Dermis blood vessel endothelial cell (primary cell): ENCODE measurements around the gene NLRC4. TPM values are rescaled to one million over a fixed set of nuclear protein-coding genes. Genes with fewer than 3 reads are reported as not detected.
"Not testable (repeated sequence)": the region's sequence is repeated elsewhere in the genome, so short reads cannot be mapped to it uniquely, and the experiment has no call there.

Experiments used
- DNase-seq: peaks from one replicate; pipeline ENCODE4 v3.0.0; 2010
- total RNA-seq: library from RNA; depleted of rRNA; stranded (reverse); fragments of >200 nt; gene quantifications from 2 replicates; pipeline ENCODE4 v1.2.3, GENCODE V29; 2014

The NLRC4 gene
- total RNA-seq, 1 donor from 2014 or later = not detected

DNA sequence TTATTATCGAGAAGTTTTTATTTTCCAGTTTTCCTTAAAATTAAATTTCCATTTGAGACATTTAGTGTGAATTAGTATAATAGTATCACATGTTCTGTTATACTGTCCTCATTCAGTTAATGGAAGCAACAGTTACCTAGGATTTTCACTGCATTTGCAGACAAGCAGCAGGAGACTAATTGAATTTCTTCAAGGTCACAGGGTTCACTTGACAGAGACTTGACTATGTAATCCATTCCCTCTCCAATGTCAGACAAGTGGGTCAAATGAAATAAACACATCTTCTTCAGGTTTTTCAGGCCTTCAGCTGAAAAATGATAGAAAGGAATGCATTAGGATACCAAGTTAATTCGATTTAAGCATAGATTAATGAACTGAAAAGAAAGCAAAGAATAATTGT, 26.7 kb downstream of the NLRC4 start:
- no peak for DNase-seq

DNA sequence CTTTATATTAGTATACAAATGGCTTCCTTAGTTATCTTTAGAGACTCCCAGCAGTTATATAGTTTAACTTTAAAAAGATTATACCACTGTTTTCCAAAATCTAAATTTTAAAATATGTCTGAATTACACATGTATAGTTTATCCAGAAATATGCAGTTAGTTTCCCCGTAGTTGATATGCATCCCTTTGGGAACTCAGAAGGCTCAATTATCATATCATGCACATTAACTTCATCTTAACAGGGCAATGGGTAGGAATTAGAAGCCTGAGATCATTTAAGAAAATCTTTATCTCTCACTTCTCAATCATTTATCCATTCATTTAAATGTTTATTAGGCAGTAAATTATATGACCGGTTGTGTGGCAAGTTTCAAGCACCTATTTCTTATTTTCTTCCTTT, 27.2 kb downstream of the NLRC4 start:
- DNase-seq = no peak

DNA sequence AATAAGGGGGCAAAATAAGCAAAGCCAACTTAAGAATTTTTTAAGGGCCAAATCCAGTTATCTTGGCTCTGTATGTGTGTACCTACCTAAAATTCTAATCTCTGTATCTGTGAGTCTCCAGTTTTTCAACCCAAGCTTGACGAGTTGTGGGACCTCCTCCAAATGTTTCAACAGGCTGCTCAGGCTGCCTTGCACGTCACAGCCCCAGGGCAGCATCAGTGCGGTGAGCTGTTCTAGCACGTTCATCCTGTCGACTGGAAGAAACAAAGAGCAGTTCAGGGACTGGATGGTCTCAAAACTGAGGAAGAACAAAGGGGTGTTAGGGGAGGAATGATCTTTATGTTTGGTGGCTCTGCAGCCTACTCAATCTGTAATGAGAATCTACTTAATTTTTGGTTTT, 29.4 kb downstream of the NLRC4 start:
- DNase-seq = no peak

DNA sequence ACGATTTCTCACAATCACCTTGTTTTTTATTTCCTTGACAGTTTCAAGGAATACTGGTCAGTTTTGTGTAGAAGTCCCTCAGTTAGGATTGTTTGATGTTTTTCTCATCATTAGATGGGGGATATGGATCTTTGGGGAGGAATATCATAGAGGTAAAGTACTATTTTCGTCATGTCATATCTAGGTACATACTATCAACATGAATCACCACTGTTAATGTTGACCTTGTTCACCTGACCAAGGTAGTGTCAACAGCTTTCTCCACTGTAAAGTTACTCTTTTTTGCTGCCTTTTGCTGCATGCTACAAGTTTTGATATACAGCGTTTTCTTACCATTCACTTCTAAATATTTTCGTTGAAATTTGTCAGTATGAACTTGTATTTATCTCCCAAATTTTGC, 32.7 kb downstream of the NLRC4 start:
- DNase-seq = no peak

DNA sequence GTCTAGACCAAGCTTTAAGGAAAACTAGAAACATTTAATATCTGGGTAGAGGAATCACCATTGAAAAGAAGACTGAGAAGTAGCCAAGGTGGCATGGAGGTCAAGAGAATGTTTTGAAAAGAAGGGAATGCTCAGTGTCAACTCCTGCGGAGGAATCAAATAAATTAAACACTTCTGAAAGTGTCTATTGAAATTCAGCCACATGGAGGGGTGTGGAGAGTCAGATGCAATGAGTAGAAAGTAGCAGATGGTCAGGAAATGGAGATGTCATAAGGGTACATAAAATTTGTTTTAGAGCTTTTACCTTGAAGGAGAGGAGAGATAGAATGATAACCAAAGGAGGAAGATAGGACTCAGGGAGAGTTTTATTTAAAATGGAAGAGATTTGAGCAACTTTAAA, 35.1 kb downstream of the NLRC4 start:
- DNase-seq = no peak

DNA sequence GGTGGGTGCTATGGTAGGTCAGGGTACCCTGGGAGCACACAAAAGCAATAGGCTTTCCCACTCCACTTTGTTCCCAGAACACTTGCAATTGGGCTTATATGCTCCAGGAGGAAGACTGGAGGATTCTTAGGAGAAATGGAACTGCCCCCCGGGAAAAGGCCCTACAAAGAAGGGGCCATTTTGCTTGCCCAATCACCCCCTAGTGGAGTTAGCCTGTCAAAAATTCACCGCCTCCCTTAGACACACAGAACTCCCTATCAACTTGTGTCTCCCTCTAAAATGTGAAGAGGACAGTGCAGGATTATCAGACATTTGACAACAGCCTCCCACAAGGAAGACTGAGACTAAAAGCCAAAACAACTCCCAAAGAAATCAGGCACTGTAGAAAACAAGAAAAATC, 36.5 kb downstream of the NLRC4 start:
- no peak for DNase-seq

DNA sequence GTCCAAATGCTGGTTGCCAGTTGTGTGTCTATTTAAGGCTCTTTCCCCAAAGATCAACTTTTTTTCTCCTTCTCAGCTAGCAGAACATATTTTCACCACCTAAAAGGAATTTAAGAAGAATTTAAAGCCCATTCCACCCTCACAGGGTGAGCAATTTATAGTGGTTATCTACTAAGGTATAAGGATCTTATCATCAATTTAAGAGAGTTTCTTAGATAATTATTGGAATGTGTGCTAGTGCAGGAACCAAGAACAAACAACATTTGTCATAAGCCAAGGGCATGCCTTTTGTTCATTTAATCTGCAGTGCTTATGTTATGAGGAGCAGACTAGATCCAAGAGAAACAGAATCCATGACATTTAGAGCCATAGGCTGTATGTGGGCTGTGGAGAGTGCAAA, 37.2 kb downstream of the NLRC4 start:
- no peak for DNase-seq

DNA sequence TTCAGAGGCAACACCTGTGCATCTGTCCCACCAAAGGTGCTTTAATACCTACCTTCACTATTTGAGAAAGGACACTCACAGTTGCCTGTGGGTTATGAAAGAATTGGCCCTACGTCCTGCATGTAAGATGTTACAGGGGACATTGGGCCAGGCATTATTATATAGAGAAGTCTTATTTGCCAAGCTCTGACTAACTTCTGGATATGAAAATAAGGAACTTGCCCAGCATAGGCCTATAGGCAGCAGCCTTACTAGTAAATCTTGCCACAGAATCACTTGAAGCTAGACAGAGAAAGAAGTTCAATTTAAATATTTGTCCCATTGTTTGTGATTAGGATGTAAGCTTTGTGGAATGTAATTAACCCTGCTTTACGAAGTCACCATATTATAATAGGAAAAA, 41.7 kb downstream of the NLRC4 start:
- DNase-seq = no peak

DNA sequence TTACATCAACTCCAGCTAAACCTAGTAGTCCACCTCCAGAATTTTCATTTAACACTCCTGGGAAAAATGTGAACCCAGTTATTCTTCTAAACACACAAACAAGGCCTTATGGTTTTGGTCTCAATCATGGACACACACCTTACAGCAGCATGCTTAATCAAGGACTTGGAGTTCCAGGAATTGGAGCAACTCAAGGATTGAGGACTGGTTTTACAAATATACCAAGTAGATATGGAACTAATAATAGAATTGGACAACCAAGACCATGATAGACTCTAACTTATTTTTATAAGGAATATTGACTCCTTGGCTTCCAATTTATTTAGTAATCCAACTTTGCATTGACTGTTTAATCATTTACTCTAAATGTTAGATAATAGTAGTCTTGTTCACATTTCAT, 44.2 kb downstream of the NLRC4 start:
- no peak for DNase-seq

DNA sequence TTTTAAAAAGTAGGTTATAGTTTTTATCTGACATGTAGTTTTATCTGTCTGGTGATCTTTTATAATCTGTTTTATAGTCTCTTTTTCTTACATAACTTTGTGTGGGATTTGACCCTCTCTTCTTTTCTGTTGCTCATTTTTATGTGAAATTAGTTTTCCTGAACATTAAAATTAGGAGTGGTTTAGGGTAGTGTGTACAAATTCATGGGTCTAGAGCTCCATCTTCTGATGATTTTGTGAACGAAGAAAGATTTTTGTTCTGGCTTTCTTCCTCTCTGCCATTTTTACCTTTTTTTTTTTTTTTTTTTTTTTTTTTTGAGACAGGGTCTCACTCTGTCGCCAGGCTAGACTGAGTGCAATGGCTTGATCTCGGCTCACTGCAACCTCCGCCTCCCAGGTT, 52.4 kb downstream of the NLRC4 start:
- no peak for DNase-seq

DNA sequence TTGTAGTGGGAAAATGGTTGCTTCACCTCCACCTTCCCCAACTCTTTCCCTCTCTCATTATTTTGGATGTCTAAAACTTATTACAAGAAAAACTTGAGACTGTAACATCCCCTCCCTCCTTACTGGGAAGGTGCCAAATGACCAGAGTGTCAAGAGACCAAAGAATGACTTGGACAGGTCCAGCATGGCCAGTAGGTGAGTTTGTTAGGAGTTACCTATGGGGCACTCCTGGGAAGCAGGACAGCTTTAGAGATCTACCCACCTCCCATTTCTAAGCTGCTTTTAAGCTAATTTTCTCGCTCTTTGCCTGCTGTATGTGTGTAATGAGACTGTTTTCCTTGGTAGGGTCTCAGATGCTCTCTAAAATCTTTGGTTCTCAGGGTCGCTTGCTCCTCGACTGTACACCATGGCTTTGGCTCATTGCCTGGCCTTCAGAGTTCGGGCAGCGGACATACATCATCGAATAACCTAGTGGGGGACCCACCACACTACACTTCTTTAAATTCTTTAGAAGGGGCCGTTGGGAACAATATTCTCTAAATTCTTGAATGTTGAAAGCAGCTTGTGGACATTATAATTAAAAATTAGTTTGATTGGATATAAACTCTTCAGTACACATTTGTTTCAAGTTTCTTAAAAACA, 53.8 kb downstream of the NLRC4 start:
- no peak for DNase-seq

DNA sequence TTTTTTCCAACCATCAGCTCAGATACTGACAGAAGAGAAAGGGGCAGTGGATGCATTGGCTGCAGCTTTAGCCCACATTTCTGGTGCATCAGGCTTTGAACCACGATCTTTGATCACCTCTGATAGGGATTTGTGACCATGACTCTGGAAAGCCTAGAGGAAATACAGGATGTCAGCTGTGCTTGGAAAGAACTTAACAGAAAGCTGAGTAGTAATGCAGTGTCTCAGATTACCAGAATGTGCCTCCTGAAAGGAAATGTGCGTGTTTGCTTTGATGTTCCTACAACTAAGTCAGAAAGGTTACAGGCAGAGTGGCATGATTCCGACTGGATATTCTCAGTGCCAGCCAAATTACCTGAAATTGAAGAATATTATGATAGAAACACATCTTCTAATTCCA, 61.3 kb downstream of the NLRC4 start:
- not testable (repeated sequence) for DNase-seq

DNA sequence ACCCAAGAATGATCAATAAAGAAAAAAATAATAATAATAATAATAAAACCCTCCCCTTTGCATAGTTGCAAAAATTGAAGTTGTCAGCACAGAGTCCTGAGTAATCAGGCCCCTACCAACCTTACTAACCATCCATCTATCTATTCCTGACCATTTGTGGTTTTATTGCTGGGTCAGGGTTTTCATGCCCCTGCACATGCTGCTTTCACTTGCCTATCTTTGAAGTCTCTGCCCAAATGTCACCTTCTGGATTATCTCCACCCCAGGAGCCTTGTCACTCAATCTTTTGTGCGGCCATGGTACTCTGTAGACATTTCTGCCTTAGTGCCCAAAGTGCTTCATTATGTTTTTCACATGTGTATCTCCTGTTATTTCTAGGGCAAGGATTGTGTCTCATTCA, 63.9 kb downstream of the NLRC4 start:
- no peak for DNase-seq

DNA sequence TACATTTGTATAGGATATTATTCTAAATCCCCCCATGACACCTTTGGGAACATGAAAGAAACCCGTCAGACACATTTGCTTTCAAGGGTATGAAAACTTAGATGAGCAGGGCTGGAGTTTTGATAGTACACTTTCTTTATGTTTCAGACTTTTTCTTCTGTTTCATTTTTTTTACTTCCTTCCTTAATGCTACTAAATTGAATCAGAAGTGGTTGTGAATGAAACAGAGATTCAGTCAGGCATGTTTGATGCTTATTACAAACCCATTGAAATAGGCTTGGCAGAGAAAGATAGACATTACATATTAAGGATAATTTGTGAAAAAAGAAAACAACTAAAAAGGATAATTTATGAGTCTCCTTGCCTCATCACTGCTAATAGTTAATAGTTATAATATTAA, 72.3 kb downstream of the NLRC4 start:
- no peak for DNase-seq

DNA sequence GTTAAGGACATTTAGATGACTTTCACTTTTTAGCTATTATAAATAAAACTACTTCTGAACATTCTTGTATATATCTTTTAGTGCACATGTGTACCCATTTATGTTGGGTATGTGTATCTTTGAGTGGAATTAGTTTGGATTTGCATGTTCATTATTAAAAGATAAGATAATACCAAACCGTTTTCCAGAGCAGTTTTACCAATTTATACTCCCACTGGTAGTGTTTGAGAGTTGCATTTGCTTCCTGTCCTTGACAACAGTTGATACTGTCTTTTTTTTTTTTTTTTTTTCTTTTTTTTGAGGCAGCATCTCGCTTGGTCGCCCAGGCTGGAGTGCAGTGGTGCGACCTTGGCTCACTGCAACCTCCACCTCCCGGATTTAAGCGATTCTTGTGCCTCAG, 75.7 kb downstream of the NLRC4 start:
- no peak for DNase-seq

DNA sequence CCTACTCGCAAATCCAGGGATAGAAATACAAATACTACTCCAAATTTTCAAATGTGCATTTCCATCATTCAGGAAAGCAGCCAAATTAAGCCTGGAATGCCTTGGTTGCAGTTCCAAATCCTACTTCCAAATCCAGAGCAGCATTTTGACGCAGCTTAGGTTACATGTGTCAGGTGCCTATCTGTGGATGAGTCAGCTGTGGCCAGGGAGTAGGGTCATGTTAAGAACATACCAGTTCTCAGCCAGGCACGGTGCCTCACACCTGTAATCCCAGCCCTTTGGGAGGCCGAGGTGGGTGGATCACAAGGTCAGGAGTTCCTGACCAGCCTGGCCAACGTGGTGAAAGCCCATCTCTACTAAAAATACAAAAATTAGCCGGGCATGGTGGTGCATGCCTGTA, 82.0 kb downstream of the NLRC4 start:
- DNase-seq = no peak

Other genes with a start within 250 kb of the NLRC4 start
- gene DPY30, start 225.1 kb downstream of the NLRC4 start, total RNA-seq = 74.4 and 75.7 TPM in 2 replicates
- 44.8 and 45.9 TPM in 2 replicates for gene SPAST, start 201.3 kb downstream of the NLRC4 start, total RNA-seq
- gene SLC30A6, start 99.0 kb downstream of the NLRC4 start, total RNA-seq = 24.9 and 26.9 TPM in 2 replicates
- 26.4 and 34.5 TPM in 2 replicates for gene YIPF4, start 13.0 kb upstream of the NLRC4 start, total RNA-seq
- 217 and 254 TPM in 2 replicates for gene BIRC6, start 92.1 kb upstream of the NLRC4 start, total RNA-seq